ENCODE data around the gene PAX2. TPM values are rescaled to one million over a fixed set of nuclear protein-coding genes. Genes with fewer than 3 reads are reported as not detected.

PAX2 gene
- total and polyA plus RNA-seq, 2 donors from 2014 or later, result 28.3 to 102 TPM

DNA sequence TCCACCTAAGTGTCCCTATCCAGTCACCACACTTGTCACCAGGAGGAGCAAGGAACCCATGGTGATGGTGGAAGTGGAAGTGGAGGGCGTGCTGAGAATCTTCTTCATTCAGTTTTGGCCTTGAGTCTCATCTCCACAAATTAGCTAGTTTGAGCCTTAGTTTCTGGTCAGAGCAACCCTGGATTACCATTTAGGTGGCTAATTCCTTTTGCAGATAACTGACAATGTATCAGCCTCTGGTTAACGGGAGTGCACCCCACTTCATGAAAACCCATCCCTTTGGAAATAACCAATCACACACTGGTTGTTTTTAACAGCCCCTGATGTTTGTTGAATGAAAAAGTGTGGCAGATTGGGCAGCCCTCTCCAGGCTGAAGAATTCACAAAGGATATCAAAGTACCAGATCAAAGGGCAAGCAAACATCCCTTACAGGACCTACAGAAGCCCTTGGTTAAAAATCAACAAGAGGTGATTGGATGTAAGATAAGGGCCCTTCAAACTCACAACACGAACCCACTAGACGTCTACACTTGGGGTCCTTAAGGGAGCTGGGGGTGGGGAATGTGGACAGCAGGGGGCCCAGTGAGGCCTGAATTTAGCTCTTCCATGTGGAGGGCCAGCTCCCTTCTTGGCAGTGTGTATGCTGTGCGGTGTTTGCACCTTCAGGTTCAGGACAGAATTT, 130.2 kb downstream of the PAX2 start:
- Histone ChIP-seq H3K9me3 (ENCODE audit: control insufficient read depth in 2 of 3, insufficient read depth in 1 of 3, low read length in 3 of 3) (no peaks in the 10 kb centered on the region), H3K4me3 (ENCODE audit: low read length in 3 of 3) (no peak overlapping the region), H3K27me3 (ENCODE audit: control insufficient read depth, insufficient read depth, low read length) (no peaks in the 10 kb centered on the region), H3K36me3 (ENCODE audit: control insufficient read depth in 2 of 3, insufficient read depth in 3 of 3, low read length in 3 of 3) (no peaks in the 10 kb centered on the region), H3K27ac (ENCODE audit: low read depth in 2 of 2, low read length in 2 of 2) (no peak overlapping the region), H3K9ac (ENCODE audit: low read length in 3 of 3) (no peak overlapping the region), H3K4me1 (ENCODE audit: control insufficient read depth in 2 of 3, insufficient read depth in 2 of 3, low read depth in 1 of 3, low read length in 3 of 3) (peaks cover 0 to 6% (median 3%) of the 10 kb centered on the region in 3 donors)
- peak in 1 of 5 donors; percentile 32 for DNase-seq
- TF ChIP-seq CTCF (IDR thresholded peaks at IDR 0.05; ENCODE audit: borderline replicate concordance, extremely low read depth, insufficient read depth), result no peak
- no peak for FAIRE-seq
- intact Hi-C loops (cut with DNase I), result loop anchor here (10.0 kb wide), 1 partner anchor 311 kb away; no protein-coding TSS in a partner anchor

- peak in 1 of 5 donors; percentile 53 for DNase-seq
- no peak for TF ChIP-seq CTCF (IDR thresholded peaks at IDR 0.05; ENCODE audit: borderline replicate concordance, extremely low read depth, insufficient read depth)
- H3K4me1 ChIP-seq (ENCODE audit: control insufficient read depth in 2 of 3, insufficient read depth in 2 of 3, low read depth in 1 of 3, low read length in 3 of 3), result peaks cover 0 to 6% (median 3%) of the 10 kb centered on the region in 3 donors
- H3K4me3 ChIP-seq (ENCODE audit: low read length in 3 of 3), result no peak overlapping the region
- no peak overlapping the region for H3K27ac ChIP-seq (ENCODE audit: low read depth in 2 of 2, low read length in 2 of 2)
- no peak for FAIRE-seq
- H3K27me3 ChIP-seq (ENCODE audit: control insufficient read depth, insufficient read depth, low read length), result no peaks in the 10 kb centered on the region
- intact Hi-C loops (cut with DNase I), result loop anchor here (10.0 kb wide), 1 partner anchor 312 kb away; no protein-coding TSS in a partner anchor
- H3K36me3 ChIP-seq (ENCODE audit: control insufficient read depth in 2 of 3, insufficient read depth in 3 of 3, low read length in 3 of 3), result no peaks in the 10 kb centered on the region
- no peaks in the 10 kb centered on the region for H3K9me3 ChIP-seq (ENCODE audit: control insufficient read depth in 2 of 3, insufficient read depth in 1 of 3, low read length in 3 of 3)
- no peak overlapping the region for H3K9ac ChIP-seq (ENCODE audit: low read length in 3 of 3)
Observed at GRCh38 chr10:100876585-100877460, 131.4 kb downstream of the PAX2 start.

GRCh38 chr10:100877461-100877850, 132.1 kb downstream of the PAX2 start:
- Histone ChIP-seq H3K9ac (ENCODE audit: low read length in 3 of 3) (no peak overlapping the region), H3K27ac (ENCODE audit: low read depth in 2 of 2, low read length in 2 of 2) (no peak overlapping the region), H3K27me3 (ENCODE audit: control insufficient read depth, insufficient read depth, low read length) (no peaks in the 10 kb centered on the region), H3K36me3 (ENCODE audit: control insufficient read depth in 2 of 3, insufficient read depth in 3 of 3, low read length in 3 of 3) (no peaks in the 10 kb centered on the region), H3K4me3 (ENCODE audit: low read length in 3 of 3) (no peak overlapping the region), H3K9me3 (ENCODE audit: control insufficient read depth in 2 of 3, insufficient read depth in 1 of 3, low read length in 3 of 3) (no peaks in the 10 kb centered on the region), H3K4me1 (ENCODE audit: control insufficient read depth in 2 of 3, insufficient read depth in 2 of 3, low read depth in 1 of 3, low read length in 3 of 3) (peaks cover 0 to 6% (median 3%) of the 10 kb centered on the region in 3 donors)
- DNase-seq (peak in 1 of 5 donors; percentile 42), FAIRE-seq (no peak)
- no peak for TF ChIP-seq CTCF (IDR thresholded peaks at IDR 0.05; ENCODE audit: borderline replicate concordance, extremely low read depth, insufficient read depth)
- intact Hi-C loops (cut with DNase I), result loop anchor here (10.0 kb wide), 1 partner anchor 313 kb away; no protein-coding TSS in a partner anchor
